D721Med (cell line): Measurements from ENCODE around the gene LHX3.

Experiments used
- DNase-seq: peaks from one replicate; pipeline ENCODE4 v3.0.0; 2011; ENCODE audit warnings: low spot score; ENCODE audit not compliant: insufficient read length
- FAIRE-seq: peaks from 2 replicates; lab custom pipeline; 2011; peaks lifted over from hg19 to GRCh38; lab: Jason Lieb, UNC
- TF ChIP-seq, protein P1 (sequence below): IDR thresholded peaks from 2 replicates; pipeline ENCODE4 v1.5.1; 2012; ENCODE audit warnings: mild to moderate bottlenecking, control low read depth; ENCODE audit not compliant: insufficient read depth; ENCODE audit errors: missing control alignments

Gene LHX3

DNA sequence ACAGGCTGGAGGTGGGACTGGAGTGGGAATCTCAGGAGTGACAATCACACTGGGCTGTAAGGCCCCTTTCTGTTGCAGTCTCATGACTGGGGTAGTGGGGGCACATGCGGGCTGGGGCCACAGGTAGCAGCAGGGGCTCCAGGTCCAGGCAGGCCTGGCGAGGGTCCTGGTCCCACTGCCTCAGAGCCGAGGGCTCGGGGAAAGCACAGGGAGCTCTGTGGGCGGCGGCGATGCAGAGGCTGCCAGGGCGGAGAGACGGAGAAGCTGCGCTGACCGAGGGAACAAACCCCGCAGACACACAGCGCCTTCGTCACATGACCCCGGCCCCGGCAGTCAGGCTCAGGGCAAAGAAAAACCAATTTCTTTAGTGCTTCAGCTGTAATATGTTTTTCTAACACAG is 5.3 kb upstream of the LHX3 start:
- DNase-seq (no peak), FAIRE-seq (no peak)
- TF ChIP-seq, protein P1, sequence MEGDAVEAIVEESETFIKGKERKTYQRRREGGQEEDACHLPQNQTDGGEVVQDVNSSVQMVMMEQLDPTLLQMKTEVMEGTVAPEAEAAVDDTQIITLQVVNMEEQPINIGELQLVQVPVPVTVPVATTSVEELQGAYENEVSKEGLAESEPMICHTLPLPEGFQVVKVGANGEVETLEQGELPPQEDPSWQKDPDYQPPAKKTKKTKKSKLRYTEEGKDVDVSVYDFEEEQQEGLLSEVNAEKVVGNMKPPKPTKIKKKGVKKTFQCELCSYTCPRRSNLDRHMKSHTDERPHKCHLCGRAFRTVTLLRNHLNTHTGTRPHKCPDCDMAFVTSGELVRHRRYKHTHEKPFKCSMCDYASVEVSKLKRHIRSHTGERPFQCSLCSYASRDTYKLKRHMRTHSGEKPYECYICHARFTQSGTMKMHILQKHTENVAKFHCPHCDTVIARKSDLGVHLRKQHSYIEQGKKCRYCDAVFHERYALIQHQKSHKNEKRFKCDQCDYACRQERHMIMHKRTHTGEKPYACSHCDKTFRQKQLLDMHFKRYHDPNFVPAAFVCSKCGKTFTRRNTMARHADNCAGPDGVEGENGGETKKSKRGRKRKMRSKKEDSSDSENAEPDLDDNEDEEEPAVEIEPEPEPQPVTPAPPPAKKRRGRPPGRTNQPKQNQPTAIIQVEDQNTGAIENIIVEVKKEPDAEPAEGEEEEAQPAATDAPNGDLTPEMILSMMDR: no peak

DNA sequence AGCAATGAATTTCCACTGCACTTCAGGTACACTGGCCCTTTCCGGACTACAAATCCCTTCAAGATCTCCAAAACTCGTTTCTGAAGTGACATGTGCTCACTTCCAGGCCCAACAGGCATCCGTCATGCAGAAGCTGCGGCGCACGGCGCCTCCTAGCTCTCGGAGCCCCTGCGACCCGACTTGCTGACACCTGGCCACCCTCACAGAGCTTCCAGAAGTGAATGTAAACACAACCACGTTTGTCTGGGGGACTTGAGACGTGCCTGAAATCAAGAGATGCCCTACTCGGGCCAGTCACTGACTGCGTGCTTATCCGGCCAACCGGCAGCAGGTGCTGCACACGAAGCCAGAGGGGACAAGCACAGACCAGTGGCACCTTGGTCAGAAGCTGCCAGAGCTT is 4.9 kb upstream of the LHX3 start:
- TF ChIP-seq, protein P1: no peak
- FAIRE-seq (no peak), DNase-seq (no peak)

DNA sequence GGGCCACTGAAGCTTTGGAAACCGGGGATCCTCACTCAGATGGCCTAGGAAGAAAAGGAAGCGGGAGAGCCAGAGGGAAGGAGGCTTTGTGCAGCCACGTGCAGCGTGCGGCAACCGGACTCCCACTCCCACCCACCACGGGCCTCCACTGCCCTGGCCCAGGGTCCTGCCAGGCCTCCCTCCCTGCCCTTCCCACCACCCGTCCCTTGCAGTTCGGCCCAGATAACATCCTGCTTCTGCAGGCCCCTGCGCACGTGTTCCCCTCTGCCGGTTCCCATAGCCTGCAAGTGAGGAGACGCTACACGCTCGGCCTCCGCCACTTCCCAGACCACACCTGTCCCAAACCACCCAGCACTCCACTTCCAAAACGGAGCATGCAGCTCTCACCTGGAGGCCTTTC is 4.3 kb upstream of the LHX3 start:
- no peak for FAIRE-seq
- no peak for DNase-seq
- TF ChIP-seq, protein P1: no peak

- TF ChIP-seq, protein P1: no peak
- no peak for DNase-seq
- FAIRE-seq: no peak
These were observed 3.7 kb upstream of the LHX3 start for GRCh38 chr9:136208675-136209074.

DNA sequence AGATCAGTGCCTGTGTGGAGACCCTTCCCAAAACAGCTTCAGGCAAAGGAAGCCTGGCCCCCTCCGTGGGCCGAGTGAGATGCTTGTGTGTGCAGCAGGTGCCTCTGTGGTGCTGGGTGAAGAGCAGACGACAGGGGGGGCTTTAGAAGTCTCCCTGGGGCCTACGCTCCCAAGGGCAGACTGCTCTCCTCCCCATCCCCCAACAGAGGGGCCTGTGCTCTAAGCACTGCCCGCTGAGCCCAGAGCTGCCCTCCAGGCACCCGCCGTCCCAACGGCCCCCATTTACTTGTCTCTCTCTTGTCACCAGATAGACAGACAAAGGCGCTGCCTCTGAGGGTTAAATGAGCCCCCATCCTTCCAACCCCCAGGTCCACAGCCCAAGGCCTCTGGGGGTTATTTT is 2.7 kb upstream of the LHX3 start:
- DNase-seq (no peak), FAIRE-seq (no peak)
- TF ChIP-seq, protein P1: no peak

DNA sequence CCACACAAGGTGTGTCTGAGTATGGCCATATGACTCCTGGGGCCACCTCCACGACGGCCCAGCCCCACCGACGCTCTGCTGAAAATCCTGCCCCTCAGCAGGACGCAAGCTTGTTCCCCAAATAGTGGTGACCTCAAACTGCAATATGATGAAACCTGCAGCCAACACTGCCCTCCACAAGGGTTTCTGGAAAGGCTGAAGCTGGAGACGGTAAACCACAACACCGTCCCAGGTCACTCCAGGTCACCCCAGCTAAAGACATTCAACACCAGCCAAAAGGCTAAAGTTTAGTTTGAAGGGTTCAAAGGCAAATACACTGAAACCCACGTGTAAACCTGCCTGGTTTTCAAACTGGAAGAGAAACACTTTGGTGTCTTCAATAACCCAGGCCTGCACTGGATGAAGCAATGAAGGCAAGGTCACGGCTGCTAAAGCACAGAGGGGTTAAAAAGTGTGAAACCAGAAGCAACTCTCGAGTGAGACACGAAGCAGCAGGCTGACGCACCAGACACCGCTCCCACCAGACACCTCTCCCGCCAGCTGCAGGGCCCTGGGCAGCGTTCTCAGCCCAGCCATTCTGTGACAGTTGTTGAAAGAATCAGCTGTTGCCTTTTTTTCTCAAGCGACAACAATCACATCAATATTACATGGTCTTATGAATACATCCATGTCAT is 1.8 kb upstream of the LHX3 start:
- DNase-seq: no peak
- no peak for FAIRE-seq

GRCh38 chr9:136205707-136205992 is 722 bp upstream of the LHX3 start:
- TF ChIP-seq, protein P1: no peak
- DNase-seq (no peak), FAIRE-seq (no peak)

More for the DNA sequence above, 1.8 kb upstream of the LHX3 start:
- TF ChIP-seq, protein P1: no peak
